GM18517 (cell line): Measurements from ENCODE around the gene EIF4A2.
"Not testable (repeated sequence)": the region's sequence is repeated elsewhere in the genome, so short reads cannot be mapped to it uniquely, and the experiment has no call there.

ENCODE experiments used
- ATAC-seq: cut with Tn5 transposase; IDR thresholded peaks from one replicate; pipeline ENCODE4 v1.9.1; 2021; ENCODE audit warnings: mild to moderate bottlenecking, moderate library complexity; ENCODE audit not compliant: unreplicated experiment

EIF4A2 gene

DNA sequence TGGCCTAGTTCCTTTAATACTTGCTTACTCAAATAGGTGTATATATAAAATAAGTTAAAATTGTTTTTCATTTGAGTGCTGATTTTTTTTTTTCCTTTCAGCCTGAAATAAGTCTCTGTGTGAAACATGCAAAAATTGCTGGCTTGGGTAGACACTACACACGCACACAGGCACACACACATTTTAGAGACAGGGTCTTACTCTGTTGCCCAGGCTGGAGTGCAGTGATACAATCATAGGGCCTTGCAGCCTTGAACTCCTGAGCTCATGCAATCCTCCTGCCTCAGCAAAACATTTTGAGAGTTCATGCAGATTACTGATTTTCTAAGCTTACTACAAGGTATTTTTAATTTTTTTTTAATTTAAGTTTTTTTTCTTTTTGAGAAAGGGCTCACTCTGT lies 35.6 kb downstream of the EIF4A2 start:
- ATAC-seq = no peak

DNA sequence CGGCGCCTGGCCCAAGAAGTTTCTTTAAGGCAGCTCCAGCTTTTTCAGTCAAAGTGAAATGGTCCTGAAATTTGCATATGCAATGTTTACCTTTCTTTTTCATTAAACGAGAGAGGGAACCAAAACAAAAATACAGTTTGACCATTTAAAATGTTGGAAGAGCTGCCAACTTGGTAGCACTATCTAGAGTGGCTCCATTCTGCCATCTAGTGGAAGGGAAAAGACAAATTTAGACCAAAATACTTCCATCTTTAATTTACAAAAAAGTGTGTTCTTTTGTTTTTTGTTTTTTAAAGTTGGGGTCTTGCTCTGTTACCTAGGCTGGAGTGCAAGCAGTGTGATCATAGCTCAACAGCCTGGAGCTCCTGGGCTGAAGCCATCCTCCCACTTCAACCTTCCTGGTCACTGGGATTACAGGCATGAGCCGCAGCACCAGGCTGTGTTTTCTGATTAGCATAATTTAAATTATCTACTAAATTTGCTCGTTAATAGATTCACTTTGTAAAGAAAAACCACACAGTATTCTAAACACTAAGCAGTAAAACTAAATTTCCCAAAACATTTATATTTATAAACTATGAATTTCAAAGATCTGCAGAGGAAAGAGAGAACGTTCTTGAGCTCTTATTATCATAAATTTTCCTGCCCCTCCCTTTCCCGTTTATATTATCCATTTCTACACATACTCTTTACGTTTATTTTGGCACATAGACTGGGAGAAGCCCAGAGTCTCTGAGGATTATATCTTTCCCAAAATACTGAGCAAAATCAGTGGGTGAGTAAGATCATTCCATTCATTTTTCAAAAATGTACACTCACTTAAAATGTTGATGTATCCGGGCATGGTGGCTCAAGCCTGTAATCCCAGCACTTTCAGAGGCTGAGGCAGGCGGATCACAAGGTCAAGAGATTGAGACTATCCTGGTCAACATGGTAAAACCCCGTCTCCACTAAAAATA lies 38.3 kb downstream of the EIF4A2 start:
- no peak for ATAC-seq

DNA sequence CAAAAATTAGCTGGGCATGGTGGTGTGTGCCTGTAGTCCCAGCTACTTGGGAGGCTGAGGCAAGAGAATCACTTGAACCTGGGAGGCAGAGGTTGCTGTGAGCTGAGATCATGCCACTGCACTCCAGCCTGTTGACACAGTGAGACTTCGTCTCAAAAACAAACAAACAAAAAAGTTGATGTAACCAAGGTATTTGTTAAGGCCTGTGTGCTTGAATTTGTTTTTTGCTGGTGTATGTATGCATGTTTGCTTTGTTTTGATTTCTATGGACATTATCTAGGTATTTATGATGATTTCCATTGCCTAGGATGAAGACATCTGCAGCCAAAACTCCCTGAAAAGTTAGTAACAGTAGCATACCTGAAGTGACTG lies 39.0 kb downstream of the EIF4A2 start:
- not testable (repeated sequence) for ATAC-seq

DNA sequence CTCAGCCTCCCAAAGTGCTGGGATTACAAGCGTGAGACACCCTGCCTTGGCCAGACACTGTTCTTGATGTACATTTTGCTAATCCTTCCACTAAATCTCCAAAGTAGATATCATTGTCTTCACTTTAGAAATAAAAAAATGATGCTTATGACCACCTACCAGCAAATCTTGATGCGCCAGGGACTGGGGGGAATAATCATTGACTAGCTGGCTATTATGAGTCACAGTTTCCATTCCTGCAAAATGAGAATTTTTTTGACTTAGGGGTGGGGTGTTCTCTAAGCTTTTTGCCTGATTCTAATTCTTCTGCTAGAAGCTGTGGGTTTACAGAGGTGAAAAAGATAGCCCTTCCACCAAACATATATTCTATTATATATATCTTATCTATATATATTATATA lies 40.0 kb downstream of the EIF4A2 start:
- ATAC-seq = no peak

DNA sequence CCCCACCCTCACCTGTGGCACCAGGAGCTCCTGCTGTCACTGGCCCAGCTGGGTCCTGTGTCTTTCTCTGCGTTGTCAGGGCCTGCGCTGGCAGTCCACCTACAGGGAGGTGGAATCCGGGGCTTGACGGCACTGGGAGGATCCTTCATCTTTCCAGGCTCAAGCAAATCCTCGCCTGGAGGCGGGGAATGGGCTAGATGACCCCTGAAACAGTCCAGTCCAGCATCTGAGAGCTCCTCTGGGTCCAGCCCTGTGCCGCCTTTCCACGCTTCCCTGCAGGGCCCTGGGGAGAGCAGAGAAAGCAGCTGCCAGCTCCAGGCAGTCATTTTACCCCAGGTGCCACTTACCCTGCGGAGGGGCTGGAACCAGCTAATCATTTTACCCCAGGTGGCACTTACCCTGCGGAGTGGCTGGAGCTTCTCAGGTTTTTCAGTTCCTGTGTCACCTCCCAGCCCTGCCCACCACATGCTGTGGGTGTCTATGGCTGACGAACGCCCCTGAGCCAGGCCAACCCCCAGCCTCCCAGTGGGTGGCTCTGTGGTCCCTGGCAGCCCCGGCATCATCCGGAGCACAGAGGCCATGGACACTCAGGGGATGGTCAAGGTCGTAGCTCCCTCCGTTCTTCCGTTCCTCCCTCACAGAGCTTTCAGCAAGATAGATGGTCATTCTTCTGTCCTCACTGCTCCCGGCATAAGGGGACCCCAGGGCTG lies 41.2 kb downstream of the EIF4A2 start:
- no peak for ATAC-seq

DNA sequence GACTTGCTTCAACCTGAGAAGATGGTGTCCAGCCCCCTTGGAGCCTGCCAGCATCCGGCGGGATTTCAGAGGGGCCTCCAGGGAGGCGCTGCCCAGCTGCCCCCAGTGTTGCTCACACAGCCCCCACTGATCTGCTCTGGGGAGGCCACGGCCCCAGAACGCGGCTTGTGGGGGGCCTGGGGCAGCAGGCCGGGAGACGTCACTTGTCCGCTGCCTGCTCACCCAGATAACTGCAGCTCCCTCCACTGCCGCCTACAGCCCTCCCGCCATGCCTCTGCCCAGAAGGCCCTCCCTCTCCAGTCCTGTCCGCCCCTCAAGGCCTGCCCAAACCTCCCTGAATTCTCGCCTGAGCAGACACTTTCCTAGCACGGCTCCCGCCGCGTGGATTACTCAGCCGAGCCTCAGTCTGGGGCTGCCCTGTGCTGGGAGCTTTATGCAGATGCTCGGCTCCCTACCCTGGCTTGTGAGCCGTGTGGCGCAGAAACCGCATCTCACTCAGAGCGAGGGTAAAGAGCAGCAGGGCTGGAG lies 42.0 kb downstream of the EIF4A2 start:
- no peak for ATAC-seq

DNA sequence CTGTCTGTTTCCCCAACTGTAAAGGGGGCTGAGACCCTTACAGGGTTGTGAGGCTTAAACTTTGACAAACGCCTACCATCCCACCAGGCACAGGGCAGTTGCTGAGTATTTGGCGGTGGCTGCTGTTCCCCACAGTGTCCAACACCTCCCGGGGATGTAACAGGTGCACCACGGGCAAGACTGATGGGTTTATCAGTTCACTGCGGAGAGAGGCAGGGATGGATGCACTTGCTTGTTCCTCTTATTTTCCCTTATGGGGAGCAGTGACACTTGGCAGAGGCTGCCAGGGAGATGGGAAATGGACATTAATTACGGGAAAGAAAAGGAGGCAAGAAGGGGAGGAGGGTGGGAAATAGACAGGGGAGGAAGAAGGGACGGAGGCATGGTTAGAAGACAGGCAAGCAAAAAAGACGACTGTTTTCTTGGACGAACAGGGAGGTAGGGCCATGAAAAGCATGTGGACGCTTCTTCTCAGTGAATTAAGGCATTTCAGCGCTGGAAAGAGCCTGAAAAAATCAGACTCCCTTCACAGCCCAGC lies 42.6 kb downstream of the EIF4A2 start:
- ATAC-seq = no peak

DNA sequence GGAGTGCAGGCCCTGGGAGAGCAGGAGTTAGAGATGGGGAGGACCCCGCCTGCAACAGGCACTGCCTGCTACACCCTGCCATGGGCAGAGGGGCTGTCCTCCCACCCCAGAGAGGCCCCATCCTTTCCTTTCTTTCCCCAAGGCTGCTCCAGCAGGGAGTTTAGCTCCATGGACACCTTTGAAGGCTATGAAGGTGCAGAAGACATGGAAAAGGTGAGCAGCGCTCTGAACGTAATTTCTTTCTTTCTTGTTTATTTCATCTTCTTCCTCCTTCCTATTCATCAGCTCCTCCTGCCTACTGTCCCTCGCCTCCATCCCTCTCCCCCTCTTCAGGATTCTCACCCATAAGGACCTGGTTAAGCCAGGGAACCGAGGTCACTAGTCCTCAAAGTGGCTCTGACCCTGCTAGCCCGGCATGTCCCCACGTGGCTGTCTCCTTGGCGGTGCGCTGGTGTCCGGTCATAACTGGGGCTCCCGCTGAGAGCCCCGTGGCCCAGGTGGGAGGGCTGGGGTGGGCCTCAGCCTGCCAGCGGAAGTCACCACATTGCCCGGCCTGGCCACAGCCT lies 43.1 kb downstream of the EIF4A2 start:
- ATAC-seq = no peak

DNA sequence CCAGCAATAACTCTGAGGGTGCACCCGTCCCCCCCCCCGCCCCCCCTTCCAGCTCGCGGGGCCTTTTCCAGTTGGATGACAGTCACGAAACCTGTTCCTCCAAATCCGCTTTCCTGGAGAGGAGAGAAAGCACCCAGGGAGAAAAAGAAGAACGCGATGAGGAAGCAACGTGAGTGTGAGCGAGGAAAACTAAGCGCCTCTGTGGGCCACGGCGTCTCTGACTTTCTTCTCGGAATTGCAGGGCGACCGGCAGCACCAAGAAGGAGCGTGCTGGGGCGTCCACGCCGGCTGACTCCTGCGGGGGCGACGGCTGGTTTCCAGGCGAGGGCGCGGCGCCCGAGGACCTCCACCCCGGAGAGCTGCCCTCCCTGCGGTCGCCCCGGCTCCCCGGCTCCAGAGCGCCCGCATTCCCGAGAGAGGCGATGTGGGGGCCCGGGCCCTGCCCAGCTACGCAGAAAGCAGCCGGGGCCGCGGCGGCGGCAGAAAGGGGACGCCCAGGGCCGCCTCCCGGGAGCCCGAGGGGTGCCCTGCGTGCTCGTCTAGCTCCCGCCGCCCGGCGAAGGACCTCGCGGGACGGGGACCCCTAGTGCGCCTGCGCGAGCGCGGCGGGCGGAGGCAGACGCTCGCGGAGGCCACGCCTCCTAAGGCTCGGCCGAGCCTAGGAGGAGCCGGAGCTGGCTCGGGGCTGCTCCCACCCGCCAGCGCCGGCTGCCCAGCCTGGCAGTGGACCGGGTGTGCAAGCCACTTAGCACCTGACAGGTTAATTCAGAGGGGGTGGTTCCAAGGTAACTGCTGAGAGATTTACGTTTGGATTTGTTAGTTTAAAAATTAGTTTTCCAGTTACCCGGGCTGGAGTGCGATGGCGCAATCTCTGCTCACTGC lies 43.8 kb downstream of the EIF4A2 start:
- ATAC-seq = peak; percentile 65

DNA sequence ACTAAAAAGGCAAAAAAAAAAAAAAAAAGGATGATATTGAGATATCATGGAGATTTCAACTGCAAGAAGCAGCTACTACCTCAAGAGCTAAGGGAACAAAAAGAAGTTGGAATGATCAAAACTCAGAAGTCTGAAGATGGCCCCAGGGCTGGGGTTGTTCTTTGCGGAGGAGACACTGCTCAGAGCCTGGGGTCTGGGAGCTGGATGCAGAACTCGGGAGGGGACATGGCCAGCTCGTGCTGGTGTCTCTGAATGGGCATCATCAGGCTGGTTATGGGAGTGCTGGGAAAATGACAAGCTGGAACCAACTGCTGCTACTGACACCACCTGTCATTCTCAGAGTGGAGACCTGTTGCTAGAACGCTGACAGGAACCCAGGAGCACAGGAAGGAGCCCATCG lies 45.0 kb downstream of the EIF4A2 start:
- ATAC-seq = no peak

DNA sequence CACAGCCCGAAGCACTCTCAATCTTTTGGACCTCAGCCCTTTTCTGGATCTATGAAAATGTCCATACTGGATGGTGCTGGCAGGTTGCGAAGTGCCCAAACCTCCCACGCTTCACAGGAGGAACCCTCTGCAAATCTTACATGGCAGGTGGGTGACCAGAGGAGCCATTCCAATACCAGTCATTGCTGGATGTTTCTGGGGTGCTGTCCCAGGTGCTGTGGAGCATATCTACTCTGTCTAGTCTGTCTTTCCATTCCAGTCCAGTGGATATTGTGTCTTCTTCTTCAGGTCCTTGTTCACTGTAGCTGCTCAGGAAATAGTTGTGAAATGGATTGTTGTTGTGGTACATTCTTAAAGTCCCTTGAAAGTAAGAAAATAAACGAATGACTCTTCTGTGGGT lies 48.4 kb downstream of the EIF4A2 start:
- ATAC-seq = no peak

DNA sequence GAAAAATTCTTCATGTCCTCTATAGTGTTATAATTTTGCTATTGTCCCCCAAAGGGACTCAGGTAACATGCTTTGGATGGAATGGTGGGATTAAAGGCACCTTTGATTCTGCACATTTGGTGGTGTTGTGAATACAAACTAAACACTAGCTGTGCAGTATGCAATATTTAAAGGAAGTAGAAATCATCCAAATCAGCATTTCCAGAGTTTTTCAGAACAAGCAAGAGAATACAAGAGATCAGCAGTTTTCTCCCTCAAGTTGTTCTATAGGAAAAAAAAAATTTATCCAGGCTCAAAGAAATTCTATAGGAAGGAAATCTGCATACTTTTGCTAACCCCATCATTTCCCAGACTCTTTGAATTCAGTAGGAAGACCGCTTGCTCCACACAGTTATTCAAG lies 48.9 kb downstream of the EIF4A2 start:
- no peak for ATAC-seq
